GM10847 (cell line): Measurements from ENCODE around the gene ECSCR.

Experiments used
- POLR2A ChIP-seq: IDR thresholded peaks from 2 replicates; pipeline ENCODE4 v1.6.1; 2011; ENCODE audit not compliant: insufficient read length; ENCODE audit errors: extremely low read depth

The ECSCR gene

DNA sequence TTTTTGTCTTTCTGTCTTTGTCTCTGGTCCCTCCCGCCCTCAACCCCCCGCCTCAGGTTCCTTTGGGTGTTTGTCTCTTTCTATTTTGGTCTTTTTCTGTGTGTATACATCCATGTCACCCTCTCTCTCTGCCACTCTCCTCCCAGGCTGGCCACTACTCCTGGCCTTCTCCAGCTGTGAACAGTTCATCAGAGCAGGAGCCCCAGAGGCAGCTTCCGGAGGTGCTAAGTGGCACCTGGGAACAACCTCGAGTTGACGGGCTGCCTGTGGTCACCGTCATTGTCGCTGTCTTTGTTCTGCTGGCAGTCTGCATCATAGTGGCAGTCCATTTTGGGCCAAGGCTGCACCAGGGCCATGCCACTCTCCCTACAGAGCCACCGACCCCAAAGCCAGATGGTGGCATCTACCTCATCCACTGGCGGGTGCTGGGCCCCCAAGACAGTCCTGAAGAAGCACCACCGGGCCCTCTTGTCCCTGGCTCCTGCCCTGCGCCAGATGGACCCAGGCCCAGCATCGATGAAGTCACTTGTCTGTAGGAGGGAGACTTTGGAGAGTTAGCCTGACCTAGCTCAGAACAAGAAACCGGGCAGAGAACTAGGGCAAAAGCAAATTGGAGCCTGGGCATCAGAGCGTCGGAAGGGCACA, 10.0 kb upstream of the ECSCR start:
- no peak for TF ChIP-seq POLR2A

DNA sequence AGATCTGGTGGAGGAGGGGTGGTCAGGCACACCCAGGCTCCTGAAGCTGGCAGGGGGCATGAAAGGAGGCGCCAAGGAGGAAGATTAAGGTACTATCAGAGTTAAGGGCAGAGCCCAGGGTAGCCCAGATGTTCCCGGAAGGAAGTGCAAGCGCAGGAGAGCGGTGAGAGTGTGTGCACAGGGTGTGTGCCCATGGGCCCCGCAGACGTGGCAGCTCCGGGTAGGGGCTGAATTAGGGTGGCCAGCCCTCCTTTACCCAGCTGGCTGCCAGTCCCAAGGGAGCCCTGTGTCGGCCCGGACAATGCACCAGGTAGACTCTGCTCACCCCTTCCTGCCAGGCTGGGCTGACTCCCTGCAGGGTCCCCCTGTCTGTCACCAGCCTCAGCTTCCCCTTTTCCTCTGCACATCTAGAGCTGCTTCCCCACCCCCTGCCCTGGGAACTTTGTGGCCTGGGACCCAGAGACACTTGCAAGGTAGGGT, 8.3 kb upstream of the ECSCR start, which contains the start of gene SMIM33:
Gene SMIM33, plus strand, starts transcription at position 184 of the 480 bp plus-strand sequence. Its CDS starts 118 bp downstream, at position 302.
- no peak for TF ChIP-seq POLR2A

DNA sequence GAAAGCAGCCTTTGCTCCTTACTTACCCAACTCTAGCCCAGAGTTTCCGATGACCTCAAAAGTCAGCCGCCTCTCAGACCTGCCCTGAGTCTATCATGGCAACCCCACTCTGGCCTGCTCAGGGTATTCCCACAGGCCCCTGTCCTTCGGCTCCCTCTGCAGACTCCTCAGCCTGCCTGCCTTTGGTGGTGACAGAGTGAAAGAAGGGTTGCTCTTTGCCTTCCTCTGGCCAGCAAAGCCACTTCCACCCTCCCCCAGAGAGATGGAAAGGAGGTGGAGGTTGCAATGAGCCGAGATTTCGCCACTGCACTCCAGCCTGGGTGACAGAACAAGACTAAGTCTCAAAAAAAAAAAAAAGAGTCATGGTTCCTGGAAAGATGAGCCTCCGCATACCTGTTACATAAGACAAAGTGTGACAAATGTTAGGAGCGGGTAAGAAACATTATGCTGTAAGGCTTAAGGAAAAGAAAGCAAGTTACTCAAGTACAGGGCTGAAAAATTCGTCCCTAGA, 5.9 kb upstream of the ECSCR start:
- TF ChIP-seq POLR2A = no peak

DNA sequence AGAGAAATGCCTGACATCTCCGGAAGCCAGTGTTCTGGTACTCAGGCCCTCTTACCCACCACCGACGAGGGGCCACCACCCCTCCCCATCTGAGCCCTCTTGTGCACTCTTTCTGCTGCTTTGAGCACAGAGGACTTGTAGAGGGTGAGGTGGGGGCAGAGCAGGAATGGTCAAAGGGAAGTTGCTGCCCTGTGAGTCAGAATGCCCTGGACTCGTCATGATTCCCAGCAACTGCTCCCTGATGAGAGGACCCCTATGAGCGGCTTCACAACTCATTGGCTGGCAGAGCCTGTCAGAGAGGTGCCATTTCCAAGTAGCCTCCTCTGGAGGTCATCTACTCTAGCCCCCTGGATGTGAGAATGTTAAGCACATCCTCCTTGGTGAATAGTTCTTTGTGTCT, 845 bp downstream of the ECSCR start:
- TF ChIP-seq POLR2A = no peak

DNA sequence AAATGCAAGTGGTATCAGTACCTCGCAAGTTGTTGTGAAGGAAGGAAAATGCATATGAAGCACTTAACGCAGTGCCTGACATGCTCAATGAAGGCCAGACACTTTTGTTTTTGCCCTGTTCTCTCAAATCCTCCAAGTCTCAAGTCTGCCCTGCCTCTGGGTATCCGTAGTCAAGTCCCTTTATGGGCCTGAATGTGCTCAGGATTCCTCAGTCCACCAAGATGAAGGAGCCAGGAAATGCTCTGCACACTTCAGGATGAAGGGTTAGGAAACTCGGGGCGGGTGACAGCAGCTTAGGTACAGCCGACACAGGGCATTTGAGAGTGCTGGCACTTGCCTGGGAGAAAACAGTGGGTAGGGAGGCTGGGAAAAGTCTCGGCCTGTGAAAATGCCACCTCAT, 1.4 kb downstream of the ECSCR start:
- no peak for TF ChIP-seq POLR2A

DNA sequence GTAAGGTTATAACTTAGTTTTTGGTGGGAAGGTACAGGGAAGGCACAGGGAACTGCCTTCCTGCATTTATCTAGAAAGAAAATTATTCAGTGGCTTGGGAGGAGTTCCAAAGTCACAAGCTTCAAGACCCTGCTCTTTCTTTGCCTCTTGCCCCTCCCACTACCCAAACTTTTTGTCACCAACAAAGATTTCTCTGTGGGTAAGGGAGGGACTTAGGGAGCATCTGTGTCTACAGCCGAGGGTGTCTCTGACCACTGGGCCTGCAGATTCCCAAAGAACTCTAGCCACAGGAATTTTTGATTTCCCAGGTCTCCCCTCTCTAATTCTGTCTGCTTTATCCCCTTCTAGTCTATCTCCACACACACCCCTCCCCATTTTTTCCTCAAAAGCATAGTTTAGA, 2.1 kb downstream of the ECSCR start:
- TF ChIP-seq POLR2A = no peak

DNA sequence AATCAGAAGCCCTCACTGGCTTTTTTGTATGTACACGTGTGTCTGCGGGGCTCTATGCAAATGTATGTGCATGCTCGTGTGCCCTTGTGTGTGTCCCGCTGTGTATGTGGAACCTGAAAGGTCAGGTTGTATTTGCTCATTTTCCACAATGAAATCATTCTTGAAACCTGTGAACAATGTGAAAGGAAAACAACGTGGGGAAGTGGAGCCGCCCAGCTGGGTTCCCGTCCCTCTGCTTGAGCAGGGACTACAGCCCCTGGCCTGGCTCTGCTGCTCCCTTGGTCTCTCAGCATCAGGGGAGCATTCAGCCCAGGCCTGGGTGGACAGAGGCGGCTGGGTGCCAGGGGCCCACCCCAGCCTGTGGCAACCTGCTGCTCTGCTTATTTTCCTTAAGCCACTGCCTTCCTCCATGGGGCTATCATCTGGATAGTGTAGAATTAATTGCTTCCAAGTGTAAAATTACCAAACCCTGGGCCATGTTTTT, 3.0 kb downstream of the ECSCR start:
- no peak for TF ChIP-seq POLR2A

DNA sequence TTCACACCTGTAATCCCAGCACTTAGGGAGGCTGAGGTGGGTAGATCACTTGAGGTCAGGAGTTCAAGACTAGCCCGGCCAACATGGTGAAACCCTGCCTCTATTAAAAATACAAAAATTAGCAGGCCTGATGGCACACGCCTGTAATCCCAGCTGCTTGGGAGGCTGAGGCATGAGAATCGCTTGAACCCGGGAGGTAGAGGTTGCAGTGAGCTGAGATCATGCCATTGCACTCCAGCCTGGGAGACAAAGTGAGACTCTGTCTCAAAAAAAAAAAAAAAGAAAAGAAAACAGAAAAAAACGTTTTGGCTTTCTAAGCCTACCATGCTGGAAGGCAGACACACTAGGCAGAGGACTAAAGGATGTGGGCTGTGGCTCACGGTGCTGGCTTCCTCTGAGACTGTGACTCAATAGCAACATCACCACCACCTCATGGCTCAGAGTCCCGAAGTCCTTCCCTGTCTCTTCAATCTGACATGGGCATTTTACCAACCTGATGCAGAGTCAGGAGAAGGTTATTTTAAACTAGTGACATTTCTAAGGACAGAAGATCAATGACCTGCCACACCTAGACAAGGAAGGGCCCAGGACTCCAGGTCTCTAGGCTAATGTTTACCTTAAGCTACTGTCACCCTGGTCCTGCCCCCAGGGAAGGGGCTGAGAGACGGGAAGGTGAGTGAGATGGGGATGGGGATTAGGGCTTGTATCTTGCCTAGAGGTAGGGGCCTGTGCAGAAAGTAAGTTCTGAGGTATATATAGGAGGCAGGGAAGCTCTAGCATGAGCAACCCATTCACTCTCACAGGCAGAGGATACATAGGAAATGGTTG, 3.7 kb downstream of the ECSCR start:
- no peak for TF ChIP-seq POLR2A

DNA sequence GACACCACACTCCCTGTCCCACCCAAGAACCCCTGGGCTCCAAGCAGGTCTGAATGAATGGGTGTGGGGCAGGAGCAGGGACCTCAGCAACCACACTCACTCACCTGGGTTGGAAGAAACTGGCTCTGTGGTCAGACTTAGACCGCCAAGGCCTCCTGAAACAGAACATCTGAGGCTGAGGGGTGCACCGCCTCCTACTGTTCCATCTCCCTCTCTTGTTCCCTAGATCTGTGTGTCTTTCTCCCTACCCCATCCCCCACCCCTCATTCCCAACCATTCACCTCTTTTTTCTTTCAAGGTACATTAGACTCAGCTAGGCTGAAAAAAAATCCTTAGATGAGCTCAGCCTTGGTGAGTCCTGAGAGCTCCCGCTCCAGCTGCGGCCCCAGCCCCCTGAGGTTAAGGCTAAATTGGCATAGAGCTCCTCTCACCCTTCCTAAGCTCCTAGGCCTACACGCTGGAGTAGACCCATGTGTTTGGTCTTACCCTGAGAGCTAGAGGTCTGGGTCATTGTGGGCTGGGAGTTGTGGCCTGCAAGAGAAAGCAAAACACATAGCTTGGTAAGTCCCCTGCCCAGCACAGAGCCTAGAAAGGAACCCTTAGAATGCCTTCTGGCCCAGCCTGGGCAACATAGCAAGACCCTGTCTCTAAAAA, 4.8 kb downstream of the ECSCR start:
- no peak for TF ChIP-seq POLR2A

DNA sequence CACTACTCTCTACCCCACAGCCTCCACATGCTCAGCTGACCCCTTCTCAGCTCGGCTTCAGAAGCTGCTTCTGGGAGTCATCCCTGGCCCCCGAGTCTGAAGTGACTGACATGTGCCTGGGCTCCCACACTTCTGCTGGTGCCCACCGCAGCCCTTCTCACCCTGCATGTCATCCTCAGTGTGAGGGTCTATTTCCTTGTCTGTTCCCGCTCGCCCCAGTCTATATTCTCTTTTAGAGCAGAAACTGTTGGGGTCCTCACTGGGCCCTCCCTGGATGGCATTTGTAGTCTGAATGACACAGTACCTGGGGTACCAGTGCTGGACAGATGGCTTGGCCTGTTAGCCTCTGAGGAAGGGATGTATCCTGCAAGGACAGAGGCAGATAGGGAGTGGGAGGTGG, 5.3 kb downstream of the ECSCR start:
- TF ChIP-seq POLR2A = no peak

DNA sequence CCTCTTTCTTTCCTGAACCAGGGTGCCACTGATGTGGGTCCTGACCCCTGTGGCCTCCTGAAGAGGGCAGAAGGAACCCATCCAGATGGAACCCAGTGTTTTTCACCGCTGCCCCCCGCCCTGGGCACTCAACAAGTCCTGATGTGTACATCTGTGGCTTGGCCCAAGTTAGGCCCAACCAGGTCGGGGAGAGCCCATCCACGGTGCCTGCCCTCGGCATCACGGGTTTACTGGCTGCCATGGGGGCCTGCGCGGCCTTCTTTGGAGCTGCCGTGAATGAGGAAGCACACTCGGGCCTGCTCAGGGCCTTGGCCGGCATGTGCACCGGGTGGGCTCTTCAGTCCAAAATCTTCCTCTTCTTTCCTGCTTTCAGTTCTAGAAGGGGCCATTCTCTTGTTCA, 5.8 kb downstream of the ECSCR start:
- no peak for TF ChIP-seq POLR2A

DNA sequence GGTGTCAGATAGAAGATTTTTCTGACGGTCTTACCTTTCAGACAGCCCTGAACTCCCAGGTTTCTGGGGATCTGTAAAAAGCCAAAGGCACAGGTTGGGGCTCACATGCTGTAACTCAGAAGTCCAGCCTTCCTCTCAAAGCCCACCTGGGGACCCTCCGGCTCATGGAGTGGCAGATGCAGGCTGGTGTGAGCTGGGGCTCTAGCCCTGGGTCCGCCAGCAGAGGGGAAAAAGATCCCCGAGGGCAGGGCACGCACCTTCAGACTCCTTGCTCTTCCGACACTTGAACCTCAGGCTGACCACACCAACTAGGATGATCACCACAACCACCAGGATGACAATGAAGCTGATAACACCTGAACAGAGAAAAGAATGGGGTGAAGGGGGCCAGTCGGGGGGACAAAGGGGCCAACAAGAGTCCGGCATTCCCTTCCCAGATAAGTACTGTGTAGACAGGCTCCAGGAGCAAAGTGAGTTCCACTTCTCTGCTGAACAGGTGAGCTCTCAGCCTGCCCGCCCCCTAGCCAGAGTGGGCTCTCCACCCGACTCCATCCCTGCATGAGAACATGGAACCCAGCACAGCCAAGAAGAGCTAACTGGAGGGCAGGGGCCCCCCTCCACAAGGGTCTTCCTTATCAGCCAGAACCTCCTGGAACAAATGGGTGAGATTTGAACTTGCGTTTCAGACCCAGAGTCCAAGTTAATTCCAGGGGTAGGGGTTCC, 7.8 kb downstream of the ECSCR start:
- TF ChIP-seq POLR2A = no peak

DNA sequence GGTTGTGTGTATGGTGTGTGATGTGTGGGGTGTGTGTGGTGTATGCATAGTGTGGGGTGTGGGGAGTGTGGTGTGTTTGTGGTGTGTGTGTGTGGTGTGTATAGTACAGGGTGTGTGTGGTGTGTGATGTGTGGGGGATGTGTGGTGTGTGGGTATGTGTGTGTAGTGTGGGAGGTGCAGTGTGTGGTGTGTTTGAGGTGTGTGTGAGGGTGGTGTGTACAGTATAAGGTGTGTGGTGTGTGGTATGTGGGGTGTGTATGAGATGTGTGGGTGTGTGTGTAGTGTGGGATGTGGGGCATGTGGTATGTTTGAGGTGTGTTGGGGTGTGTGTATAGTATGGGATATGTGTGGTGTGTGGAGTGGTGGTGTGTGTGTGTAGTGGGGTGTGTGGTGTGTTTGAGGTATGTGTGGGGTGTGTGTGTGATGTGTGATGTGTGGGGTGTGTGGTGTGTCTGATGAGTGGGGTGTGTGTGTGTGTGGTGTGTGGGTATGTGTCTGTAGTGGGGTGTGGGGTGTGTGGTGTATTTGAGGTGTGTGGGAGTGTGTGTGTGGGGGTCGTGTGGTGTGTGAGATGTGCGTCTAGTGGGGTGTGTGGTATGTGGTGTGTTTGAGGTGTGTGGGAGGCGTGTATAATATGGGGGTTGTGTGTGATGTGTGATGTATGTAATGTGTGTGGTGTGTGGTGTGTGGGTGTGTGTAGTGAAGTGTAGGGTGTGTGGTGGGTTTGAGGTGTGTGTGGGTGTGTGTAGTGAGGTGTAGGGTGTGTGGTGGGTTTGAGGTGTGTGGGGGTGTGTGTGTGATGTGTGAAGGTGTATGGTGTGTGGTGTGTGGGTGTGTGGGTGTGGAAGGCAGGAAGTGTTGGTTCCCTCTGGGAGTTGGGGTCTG, 8.6 kb downstream of the ECSCR start:
- TF ChIP-seq POLR2A = no peak
